Measurements from ENCODE around the gene JADE1.

Gene JADE1

DNA sequence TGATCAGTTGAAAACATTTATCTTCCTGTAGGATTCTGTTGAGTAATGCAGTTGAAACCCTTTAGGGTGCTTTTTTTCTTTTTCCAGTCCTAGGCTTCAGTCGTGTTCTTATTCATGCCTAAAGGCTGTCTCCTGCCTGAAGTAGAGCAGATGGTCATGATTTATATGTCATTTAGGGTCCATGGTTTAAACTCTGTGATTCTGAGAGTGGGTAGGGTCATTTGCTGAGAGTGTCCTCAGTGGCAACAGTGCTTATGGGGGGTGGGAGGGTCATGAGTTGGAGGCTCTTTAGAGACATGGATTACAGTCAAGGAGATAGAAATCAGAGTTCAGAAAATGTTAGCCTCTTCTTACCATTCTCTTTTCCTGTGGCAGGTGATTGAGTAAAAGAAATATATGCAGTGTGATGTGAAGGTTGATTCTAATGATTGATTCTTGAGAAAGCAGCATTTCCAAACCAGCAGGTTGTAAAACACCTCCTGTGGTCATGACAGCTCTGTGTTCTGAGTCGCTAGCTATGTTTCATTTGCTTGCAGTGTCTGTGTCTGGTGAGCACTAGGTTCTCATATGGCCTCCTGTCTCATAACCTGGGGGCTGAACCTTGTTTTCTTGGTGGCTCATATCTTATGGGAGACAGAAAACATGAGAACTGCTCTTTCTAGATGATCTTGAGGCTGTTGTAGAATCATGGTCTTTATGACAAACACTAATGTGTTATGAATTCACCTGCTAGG is 60.4 kb downstream of the JADE1 start:
- no peak for DNase-seq (ENCODE audit: extremely low read depth in 1 of 2, low read depth in 1 of 2)

GRCh38 chr4:128871948-128872347 is 62.4 kb downstream of the JADE1 start:
- no peak for DNase-seq (ENCODE audit: extremely low read depth in 1 of 2, low read depth in 1 of 2)

- DNase-seq (ENCODE audit: extremely low read depth in 1 of 2, low read depth in 1 of 2): no peak
Observed at GRCh38 chr4:128876200-128876599, 66.7 kb downstream of the JADE1 start.

DNA sequence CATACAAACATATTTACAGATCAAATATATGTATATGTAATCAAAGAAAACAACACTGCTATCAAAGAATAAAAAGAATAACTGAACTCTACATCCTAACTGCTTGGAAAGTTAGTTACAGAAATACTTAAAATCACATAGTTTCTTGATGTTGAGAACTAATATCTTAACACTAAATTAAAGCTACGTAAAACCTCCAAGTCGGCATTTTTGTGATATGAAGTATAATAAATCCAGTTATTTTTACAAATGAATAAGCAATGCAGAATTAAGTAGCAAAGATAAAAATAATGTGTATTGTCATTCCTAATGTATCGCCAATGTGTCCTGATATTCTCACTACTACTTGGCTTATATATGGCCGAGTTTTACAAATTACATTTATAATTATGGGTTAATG is 68.4 kb downstream of the JADE1 start:
- no peak for DNase-seq (ENCODE audit: extremely low read depth in 1 of 2, low read depth in 1 of 2)

- no peak for DNase-seq (ENCODE audit: extremely low read depth in 1 of 2, low read depth in 1 of 2)
Observed at GRCh38 chr4:128879283-128879682, 69.8 kb downstream of the JADE1 start.

DNA sequence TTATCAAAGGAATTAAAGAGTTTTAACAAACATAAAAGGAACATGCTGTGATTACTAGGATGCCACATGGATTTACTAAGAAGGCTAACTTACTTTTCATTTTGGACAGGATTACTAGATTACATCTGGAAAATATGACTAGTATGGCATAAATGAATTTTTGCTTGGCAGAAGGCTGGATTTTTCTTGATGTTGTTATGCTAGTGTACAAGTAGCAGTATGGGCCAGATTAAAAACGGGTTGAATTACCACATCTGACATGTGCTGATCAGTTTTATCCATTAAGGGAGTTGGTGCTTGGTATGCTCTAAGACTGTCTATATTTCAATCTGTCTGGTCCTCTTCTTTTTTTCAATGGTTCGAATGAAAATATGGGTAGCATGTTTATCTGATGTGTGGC is 70.5 kb downstream of the JADE1 start:
- no peak for DNase-seq (ENCODE audit: extremely low read depth in 1 of 2, low read depth in 1 of 2)

- DNase-seq (ENCODE audit: extremely low read depth in 1 of 2, low read depth in 1 of 2): no peak
Observed at GRCh38 chr4:128880662-128881061, 71.2 kb downstream of the JADE1 start.

- DNase-seq (ENCODE audit: extremely low read depth in 1 of 2, low read depth in 1 of 2): no peak
Observed at GRCh38 chr4:128904821-128905220, 95.3 kb downstream of the JADE1 start.

- DNase-seq (ENCODE audit: extremely low read depth in 1 of 2, low read depth in 1 of 2): no peak
Observed at GRCh38 chr4:128906581-128906980, 97.1 kb downstream of the JADE1 start.

GRCh38 chr4:128907981-128908380 is 98.5 kb downstream of the JADE1 start:
- no peak for DNase-seq (ENCODE audit: extremely low read depth in 1 of 2, low read depth in 1 of 2)

- DNase-seq (ENCODE audit: extremely low read depth in 1 of 2, low read depth in 1 of 2): no peak
Observed at GRCh38 chr4:128908735-128909134, 99.2 kb downstream of the JADE1 start.

GRCh38 chr4:128913228-128913627 is 103.7 kb downstream of the JADE1 start:
- no peak for DNase-seq (ENCODE audit: extremely low read depth in 1 of 2, low read depth in 1 of 2)

DNA sequence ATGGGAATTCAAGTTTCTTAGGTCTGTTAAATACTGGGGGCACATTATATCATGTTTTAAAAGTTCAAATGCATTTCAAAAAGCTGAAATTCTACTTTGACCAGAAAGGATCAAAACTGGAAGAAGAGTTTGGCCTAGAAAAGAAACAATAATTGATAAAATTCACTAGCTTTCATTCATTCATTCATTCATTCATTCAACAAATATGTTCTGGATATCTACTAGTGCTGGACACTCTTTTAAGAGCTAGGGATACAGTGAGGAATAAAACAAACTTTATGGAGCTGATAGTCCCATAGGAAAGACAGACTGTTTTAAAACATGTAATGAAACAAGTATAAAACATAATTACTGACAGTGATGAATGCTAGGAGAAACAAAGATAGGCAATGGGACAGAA is 106.0 kb downstream of the JADE1 start:
- DNase-seq (ENCODE audit: extremely low read depth in 1 of 2, low read depth in 1 of 2): no peak

DNA sequence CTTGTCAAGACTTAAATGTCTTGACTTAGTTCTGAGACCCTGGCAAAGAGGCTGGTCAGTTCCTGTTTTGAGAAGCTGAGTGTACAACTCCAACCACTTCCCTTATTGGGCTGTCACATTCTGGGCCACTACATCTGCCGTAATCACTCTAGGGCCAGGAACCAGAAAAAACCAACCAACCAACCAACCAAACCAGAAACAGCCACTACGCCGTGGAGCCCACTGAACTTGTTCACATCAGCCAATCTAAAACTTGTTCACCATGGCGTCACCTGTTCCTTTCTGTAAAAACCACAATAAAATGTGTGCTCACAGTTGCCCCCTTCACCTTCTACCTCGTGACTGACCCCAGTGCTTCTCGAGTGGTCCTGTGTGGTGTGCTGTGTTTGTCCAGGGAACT is 107.3 kb downstream of the JADE1 start:
- no peak for DNase-seq (ENCODE audit: extremely low read depth in 1 of 2, low read depth in 1 of 2)

- DNase-seq (ENCODE audit: extremely low read depth in 1 of 2, low read depth in 1 of 2): no peak
Observed at GRCh38 chr4:128917781-128918180, 108.3 kb downstream of the JADE1 start.

DNA sequence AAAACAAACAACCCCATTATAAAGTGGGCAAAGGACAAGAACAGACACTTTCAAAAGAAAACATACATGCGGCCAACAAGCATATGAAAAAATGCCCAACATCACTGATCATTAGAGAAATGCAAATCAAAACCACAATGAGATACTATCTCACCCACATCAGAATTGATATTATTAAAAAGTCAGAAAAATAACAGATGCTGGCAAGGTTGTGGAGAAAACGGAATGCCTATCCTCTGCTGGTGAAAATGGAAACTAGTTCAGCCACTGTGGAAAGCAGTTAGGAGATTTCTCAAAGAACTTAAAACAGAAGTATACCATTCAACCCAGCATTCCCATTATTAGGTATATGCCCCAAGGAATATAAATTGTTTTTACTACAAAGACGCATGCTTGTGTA is 112.5 kb downstream of the JADE1 start:
- DNase-seq (ENCODE audit: extremely low read depth in 1 of 2, low read depth in 1 of 2): no peak
